HG03196 (cell line): ENCODE results near the gene FAM174C.
"Not testable (repeated sequence)": the region's sequence is repeated elsewhere in the genome, so short reads cannot be mapped to it uniquely, and the experiment has no call there.

Experiments used
- ATAC-seq: cut with Tn5 transposase; IDR thresholded peaks from one replicate; pipeline ENCODE4 v1.9.1; 2021; ENCODE audit not compliant: unreplicated experiment

Gene FAM174C

DNA sequence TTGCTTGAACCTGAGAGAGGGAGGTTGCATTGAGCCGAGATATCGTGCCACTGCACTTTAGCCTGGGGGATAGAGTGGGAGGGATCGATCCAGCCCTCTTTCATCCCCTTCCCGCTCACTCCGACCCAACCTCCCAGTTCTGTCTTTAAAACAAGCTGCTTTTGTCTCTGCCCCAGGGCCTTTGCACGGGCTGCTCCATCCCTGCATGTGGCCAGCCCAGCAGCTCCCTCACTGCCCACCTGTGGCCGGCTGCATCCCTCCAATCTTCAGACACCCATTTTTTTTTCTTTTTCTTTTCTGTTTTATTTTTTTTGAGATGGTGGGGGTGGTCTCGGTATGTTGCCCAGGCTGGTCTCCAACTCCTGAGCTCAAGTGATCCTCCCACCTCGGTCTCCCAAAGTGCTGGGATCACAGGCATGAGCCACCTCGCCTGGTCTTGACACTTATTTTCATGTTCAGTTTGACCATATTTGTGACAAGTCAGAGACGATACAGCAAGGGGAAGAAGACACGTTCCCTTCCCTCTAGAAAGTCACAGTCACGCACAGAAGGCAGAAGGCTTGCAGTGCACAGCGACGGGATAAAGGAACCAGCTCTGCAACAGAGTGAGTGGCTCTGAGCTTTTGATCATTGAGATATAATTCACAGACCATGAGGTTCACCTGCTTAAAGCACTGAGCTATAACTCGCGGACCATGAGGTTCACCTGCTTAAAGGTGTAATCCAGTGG lies 42.1 kb downstream of the FAM174C start:
- ATAC-seq: no peak

DNA sequence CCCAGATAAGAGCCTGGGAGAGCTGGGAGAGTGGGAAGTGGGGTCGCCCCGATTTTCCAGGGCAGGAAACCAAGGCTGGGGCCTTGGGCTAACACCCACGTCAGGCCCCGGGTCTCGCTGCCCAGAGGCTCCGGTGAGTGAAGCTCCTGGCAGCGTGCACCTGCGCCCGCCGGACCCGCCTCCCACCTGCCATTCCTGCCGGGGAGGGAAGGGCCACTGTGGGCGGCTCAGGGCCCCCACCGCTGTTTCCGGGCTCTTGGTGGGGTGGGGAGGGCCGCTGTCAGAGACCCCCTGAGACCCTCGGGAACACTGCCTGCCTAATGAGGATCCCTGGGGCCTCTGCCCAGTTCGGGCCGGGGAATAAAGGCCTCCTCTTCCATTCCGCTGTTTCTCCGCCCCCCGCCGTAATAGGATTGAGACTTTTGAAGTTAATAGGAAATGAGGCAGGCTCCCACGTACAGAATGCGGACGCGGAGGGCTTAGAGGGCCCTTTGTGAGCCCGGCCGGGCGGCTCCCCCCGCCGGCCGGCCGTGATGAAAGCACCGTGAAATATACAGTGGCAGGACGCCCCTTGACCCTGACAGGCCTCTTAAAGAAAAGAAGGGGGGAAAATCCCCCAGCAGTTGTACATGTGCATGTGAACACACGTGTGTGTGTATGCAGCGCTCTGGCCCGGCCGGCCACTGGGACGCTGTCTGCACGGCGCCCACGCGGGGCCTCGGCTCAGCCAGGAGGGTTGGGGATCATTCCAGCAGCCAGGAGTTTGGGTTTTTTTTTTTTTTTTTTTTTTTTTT lies 43.5 kb downstream of the FAM174C start:
- no peak for ATAC-seq

DNA sequence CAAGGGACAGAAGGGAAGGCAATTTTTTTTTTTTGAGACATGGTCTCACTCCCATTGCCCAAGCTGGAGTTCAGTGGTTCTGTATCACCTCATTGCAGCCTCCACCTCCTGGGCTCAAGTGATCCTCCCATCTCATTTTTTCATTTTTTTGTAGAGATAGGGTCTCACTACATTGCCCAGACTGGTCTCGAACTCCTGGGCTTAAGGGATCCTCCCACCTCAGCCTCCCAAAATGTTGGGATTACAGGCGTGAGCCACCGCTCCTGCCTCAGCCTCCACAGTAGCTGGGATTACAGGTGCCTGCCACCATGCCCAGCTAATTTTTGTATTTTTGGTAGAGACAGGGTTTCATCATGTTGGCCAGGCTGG lies 44.9 kb downstream of the FAM174C start:
- not testable (repeated sequence) for ATAC-seq

DNA sequence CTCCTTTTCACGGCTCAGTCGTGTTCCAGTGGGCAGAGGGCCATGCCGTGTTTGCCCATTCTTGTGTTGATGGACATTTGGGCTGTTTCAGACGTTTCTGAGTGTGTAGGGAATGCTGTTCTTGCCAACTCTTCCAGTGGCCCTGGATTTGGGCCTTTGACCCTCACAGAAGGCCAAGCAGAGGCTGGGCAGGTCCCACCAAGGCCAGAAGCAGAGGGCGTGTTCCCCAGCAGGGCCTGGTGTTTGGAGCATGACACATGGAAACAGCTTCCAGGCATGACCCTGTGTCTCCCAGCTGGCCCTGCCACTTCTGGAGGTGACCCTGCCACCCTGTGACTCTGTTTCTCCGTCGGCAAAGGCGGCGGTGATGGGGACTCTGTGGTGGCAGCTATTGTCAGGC lies 46.2 kb downstream of the FAM174C start:
- ATAC-seq: no peak

DNA sequence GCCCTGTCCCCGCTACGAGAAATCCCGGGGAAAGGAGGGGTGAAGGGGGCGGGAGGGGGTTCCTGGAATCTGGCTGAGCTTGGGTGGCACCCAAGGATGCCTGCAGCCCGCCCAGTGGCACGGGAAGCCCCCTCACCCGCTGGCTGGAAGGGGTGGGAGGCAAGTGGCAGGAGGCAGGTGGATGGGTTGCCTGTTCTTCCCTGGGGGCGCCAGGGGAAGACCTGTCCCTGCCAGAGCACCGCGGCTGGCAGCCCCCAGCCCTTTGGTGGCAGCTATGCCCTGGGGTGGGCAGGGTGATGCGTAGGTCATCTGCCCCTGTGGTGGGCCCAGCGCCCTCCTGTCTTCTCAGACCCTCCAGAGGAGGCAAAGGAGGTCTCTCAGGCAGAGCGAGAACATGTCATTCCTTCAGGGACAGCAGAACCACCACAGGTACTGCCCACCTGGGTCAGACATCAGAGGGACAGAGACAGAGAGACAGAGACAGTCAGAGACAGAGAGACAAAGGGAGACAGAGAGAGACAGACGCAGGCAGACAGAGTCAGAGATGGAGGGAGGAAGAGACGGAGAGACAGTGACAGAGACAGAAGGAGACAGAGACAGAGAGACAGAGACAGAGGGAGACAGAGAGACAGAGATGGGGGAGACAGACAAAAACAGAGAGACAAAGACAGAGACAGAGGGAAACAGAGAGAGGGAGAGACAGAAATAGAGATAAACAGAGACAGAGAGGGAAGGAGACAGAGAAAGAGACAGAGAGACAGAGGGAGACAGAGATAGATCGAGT lies 47.1 kb downstream of the FAM174C start:
- ATAC-seq: no peak

DNA sequence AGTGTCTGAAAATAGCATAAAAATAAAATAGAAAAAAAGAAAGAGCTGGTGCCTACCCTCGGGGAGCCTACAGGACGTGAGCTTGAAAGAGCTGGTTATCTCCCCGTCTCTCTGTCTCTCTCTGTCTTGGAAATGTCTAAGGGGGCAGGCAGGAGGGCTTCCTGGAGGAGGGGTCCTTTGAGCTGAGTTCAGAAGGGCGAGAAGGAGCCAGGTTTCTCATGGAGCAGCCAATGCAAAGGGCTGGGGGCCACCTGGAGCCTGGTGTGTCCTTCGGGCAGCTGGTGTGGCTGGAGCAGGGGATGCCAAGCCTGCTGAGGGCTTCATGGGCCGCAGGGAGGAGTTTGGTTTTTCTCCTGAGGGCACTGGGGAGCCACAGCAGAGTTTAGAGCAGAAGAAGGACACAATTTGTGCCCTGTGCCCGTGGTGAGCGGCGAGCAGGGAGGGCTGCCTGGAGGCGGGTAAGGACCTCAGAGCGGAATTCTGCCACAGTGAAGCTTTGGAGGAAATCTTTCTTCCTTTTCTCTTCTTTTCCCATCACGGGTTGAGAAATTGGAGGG lies 49.0 kb downstream of the FAM174C start:
- no peak for ATAC-seq

DNA sequence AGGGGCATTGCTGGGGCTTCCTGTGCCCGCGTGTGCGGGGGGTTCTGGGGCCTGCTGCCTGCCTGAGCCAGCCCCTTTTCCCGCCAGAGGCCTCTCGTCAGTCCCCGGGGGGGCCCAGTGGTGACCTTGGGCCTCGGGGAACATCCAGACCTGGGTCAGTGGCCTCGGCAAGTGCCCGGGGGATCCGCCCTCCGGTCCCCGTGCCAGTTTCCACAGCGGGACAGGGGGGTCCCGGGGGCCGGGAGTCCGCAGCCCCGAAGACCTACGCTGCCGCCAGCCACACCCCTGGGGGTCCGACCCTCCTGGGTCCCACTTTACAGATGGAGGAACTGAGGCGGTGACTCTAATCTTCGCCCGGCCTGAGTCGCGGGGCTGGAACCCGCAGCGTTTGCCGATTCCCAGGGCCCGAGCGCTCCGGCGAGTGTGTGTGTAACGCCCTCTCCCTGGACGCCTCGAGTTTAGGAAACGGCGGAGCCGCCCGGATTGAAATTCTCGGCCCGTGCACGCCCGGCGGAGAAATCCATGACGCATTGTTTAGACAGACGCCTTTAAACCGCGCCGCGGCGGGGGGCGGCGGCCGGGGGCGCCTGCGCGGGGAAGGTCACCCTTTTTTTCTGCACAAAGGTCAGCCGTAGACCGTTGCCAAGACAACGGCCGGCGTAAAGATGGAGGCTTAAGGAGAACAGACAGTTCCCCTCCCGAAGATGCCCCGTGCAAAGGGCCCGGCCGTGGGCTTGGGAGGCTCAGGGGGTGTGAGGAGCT lies 49.7 kb downstream of the FAM174C start:
- no peak for ATAC-seq

DNA sequence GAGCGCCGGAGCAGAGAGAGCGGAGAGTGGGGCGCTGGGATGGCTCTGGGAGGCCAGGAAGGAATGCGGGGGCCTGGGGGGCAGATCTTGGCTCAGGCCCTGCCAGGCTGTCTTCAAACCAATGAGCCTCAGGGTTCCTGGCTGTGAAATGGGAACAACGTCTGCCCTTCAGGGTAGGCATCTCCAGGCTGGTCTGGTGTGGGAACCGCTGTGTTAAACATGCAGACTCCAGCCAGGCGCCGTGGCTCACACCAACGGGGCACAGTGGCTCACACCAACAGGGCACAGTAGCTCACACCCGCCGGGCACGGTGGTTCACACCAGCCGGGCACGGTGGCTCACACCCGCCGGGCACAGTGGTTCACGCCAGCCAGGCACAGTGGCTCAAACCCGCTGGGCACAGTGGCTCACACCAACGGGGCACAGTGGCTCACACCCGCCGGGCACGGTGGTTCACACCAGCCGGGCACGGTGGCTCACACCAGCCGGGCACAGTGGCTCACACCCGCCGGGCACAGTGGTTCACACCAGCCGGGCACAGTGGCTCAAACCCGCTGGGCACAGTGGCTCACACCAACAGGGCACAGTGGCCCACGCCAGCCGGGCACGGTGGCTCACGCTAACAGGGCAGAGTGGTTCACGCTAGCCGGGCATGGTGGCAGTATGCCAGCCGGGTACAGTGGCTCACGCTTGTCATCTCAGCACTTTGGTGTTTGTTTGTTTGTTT lies 50.4 kb downstream of the FAM174C start:
- ATAC-seq: no peak

DNA sequence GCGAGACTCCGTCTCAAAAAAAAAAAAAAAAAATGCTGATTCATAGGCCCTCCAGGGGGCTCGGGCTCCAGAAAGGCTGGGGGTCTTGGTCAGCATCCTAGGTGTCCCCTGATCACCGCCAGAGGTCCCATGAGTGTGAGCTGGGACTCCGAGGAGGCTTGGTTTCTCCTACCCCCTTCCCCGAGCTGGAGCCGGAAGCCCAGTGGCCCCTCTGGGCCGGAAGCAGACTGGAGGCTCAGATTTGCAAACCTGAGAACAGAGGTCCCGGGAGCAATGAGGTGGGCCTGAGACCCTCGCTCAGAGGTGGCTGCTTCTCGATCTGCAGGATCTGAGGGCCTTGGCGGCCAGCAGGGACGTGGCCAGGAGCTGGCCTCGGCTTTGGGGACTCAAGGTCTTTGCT lies 51.8 kb downstream of the FAM174C start:
- no peak for ATAC-seq
